GM18867 (cell line): ENCODE measurements around the gene PFN4.
A peak's percentile ranks its signal among the peaks of the same experiment; 100 is the strongest.
"Not testable (repeated sequence)": the region's sequence is repeated elsewhere in the genome, so short reads cannot be mapped to it uniquely, and the experiment has no call there.

Source experiments
- ATAC-seq: cut with Tn5 transposase; IDR thresholded peaks from one replicate; pipeline ENCODE4 v1.9.1; 2021; ENCODE audit warnings: mild to moderate bottlenecking, moderate library complexity; ENCODE audit not compliant: unreplicated experiment

Gene PFN4

GRCh38 chr2:24123195-24123921, at the start of gene PFN4, which contains the start of gene FAM228B:
TSS of gene PFN4 (minus strand) at chr2:24123334. CDS start at chr2:24122535, 799 bp downstream.
TSS of gene FAM228B (plus strand) at chr2:24123469. CDS start at chr2:24124362, 893 bp downstream.
- peak; percentile 92 for ATAC-seq

- ATAC-seq: no peak
Measured at GRCh38 chr2:24169023-24169422, 45.9 kb upstream of the PFN4 start.

GRCh38 chr2:24164416-24164973, 41.4 kb upstream of the PFN4 start:
- peak; percentile 70 for ATAC-seq

- ATAC-seq: no peak
Measured at GRCh38 chr2:24163601-24164000, 40.5 kb upstream of the PFN4 start.

GRCh38 chr2:24163186-24163585, 40.1 kb upstream of the PFN4 start:
- ATAC-seq: no peak

- ATAC-seq: no peak
Measured at GRCh38 chr2:24162494-24162893, 39.4 kb upstream of the PFN4 start.

GRCh38 chr2:24160761-24161160, 37.6 kb upstream of the PFN4 start:
- ATAC-seq: no peak

GRCh38 chr2:24159708-24160107, 36.6 kb upstream of the PFN4 start:
- ATAC-seq: no peak

- ATAC-seq: no peak
Measured at GRCh38 chr2:24158131-24158530, 35.0 kb upstream of the PFN4 start.

- no peak for ATAC-seq
Measured at GRCh38 chr2:24153478-24153877, 30.3 kb upstream of the PFN4 start.

GRCh38 chr2:24152413-24153197, 29.5 kb upstream of the PFN4 start:
- no peak for ATAC-seq

GRCh38 chr2:24147364-24147763, 24.2 kb upstream of the PFN4 start:
- ATAC-seq: no peak

- not testable (repeated sequence) for ATAC-seq
Measured at GRCh38 chr2:24140305-24140704, 17.2 kb upstream of the PFN4 start.

GRCh38 chr2:24132543-24132942, 9.4 kb upstream of the PFN4 start:
- ATAC-seq: no peak

- ATAC-seq: no peak
Measured at GRCh38 chr2:24125956-24126355, 2.8 kb upstream of the PFN4 start.

- no peak for ATAC-seq
Measured at GRCh38 chr2:24123922-24124580, 917 bp upstream of the PFN4 start.

GRCh38 chr2:24122366-24123194, 554 bp downstream of the PFN4 start:
- no peak for ATAC-seq

GRCh38 chr2:24121469-24121868, 1.7 kb downstream of the PFN4 start:
- ATAC-seq: no peak

GRCh38 chr2:24121066-24121465, 2.1 kb downstream of the PFN4 start:
- no peak for ATAC-seq

- ATAC-seq: no peak
Measured at GRCh38 chr2:24117902-24118301, 5.2 kb downstream of the PFN4 start.
